GM12873 (cell line): ENCODE results near the gene ADAMTS13.

ENCODE experiments used
- TF ChIP-seq, protein P1 (sequence below): IDR thresholded peaks from 2 replicates; pipeline ENCODE4 v1.5.1; 2012; ENCODE audit warnings: low read depth, mild to moderate bottlenecking, moderate library complexity, low read length, control low read depth; ENCODE audit not compliant: insufficient read depth; ENCODE audit errors: missing control alignments

The ADAMTS13 gene

DNA sequence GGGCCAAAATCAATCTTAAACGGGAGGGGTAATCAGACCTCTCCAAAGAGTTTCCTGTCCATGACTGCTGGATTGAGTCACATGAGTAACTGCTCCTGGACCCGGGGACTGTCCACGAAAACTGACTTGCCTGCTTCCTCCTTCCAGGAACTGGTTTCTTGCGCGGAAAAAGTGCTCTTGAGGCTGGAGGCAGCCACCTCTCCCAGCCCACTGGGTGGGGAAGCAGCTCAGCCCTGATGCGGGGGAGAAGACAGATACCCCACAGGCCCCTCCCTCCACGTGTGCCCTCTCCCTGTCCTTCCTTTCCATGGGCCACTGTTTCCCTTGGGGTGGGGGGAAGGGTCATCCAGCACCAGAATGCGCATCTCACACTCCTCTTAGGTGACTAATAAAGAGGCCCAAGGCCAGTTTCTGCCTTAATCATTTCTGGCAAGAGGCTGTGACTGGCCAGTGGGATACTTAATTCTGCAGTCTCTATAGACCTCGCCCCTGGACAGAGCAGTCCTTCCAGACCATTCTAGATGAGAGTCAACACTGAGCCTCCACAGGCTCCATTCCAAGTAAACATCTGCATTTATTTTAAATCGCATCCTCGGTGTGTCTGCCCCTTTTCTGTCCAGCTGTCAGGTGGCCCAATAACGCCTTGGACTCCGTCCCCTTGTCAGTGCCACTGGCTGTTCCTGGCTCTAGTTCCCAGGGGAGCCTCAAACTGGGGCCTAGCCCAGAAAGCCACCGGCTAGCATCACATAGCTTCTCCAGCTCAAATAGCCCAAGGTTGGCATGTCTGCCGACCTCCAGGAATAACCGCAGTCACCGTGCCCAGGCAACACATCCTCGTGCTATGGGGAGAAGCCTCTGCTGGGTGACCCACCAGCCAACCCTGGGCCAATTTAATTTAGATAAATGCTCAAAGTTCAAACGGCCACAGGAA, 16.4 kb upstream of the ADAMTS13 start:
- TF ChIP-seq, protein P1, sequence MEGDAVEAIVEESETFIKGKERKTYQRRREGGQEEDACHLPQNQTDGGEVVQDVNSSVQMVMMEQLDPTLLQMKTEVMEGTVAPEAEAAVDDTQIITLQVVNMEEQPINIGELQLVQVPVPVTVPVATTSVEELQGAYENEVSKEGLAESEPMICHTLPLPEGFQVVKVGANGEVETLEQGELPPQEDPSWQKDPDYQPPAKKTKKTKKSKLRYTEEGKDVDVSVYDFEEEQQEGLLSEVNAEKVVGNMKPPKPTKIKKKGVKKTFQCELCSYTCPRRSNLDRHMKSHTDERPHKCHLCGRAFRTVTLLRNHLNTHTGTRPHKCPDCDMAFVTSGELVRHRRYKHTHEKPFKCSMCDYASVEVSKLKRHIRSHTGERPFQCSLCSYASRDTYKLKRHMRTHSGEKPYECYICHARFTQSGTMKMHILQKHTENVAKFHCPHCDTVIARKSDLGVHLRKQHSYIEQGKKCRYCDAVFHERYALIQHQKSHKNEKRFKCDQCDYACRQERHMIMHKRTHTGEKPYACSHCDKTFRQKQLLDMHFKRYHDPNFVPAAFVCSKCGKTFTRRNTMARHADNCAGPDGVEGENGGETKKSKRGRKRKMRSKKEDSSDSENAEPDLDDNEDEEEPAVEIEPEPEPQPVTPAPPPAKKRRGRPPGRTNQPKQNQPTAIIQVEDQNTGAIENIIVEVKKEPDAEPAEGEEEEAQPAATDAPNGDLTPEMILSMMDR, result no peak

DNA sequence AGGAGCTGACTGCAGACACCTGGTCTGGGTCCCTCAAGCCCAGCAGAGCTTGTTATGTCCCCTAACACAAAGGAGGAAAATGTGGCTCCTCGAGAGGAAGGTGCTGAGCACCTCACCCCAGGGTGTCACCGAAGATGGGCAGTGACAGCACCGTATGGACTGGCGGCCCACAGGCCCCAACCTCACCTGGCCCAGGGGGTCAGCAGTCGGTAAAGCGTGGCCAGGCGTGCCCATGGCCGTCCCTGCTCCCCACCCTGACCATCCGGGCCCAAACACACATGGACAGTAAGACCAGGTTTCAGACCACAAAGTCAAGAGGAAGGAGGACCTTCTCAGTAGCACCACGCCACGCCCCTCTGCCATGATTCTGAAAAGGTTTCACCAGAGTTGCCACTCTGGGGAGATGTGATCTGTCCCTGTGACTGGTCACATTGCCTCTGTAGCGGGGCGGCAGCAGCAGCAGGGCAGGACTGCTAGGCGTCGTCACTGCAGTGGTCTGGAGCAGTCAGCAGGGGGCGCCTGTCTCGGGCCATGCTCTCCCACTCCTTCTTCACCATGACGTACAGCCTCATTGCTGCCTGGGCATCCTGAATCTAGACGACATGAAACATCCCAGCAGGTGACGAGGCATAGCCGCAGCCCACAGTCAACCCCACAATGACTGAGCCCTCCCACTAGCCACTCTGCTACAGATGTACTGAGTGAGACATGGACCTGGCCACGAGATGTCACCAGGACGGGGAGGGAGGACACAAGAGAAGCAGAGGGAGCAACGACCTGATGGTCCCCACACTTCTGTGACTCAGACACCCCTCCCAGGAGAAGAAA, 15.5 kb upstream of the ADAMTS13 start:
- TF ChIP-seq, protein P1, result peak; percentile 97

DNA sequence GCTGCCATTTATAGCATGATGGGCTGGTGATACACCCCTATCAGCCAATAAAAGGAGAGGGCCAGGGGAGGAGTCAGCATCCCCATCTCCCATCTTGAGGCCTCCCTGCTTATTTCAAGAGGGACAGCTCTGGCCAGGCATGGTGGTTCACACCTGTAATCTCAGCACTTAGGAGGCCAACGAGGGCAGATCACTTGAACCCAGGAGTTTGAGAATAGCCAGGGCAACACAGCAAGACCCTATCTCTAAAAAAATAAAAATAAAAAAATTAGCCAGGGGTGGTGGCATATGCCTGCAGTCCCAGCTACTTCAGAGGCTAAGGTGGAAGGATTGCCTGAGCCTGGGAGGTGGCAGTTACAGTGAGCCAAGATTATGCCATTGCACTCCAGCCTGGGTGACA, 14.1 kb upstream of the ADAMTS13 start:
- TF ChIP-seq, protein P1, result no peak

DNA sequence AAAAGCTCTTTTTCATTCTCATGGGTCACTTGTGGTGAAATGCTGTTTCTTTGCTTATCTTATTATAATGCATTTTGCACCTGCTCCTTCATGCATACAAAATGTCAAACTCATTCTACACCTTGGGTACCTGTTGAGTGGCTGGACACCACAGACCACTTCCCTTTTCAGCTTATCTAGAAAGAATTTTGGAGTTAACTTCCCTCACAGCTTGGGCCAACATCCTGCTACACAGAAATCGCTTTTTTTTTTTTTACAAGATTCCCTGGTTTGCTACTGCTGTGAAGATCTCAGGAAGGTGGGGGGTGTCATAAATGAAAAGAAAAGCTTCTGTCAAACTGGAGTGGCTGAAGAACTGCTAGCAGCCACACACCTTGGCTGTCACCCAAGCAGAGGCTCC, 7.0 kb upstream of the ADAMTS13 start:
- TF ChIP-seq, protein P1, result no peak

DNA sequence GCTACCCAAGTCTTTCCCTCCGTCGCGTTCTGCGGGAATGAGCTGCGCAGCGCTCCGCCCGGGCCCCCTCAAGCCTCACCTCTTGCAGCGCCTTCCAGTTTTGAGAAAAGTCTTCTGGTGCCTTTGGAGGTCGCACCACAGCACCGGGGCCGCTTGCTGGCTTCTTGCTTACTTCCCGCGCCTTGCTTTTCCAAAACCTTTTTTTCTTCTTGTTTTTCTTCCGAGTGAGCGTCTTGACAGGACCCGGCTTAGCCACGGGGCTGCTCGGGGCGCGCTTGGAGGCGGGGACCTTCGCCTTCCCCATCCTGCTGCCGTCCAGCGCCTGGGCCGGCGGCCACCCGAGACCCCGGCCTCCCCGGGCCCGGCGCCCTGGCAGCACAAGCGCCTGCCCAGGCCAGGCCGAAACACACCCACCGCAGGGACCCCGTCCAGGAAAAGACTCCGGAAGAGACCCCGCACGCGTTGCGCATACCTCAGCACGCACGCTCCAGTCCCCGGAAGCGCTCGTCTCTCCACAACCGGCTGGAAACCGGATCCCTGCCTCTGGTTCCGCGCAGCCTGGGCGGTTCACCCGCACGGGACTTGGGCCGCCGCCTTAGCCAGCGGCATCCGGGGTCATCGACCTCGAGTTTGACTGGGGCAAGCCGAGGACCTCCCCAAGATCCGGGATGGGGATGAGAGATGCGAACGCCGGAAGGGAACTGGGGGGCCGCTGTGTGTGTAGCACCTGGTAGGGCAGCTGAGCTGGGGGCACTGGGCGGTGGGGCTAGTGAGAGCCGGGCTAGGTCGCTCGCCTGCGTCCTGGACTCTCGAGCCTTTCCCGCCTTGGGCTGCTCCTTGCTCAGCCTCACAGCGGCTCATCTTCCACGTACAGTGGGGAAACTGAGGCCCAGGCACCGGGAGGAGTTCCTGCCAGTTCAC, 4.4 kb upstream of the ADAMTS13 start, which contains the start of gene REXO4:
TSS of gene REXO4 (minus strand) at position 470 of the 921 bp plus-strand sequence. CDS start at position 304, 166 bp downstream.
- TF ChIP-seq, protein P1, result no peak

DNA sequence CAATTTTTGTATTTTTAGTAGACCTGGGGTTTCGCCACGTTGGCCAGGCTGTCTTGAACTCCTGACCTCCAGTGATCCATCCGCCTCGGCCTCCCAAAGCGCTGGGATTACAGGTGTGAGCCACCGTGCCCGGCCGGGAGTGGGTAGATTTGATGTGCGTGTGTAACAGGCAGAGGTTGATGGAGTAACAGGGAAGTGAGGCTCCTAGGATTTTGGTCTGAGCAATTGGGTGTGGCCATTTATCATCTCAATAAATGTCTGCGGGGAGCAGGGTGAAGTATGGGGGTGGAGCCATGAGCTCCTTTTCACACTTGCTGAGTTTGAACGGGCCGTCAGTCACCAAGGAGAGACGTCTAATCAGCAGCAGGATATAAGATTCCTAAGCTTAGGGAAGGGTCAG, 3.2 kb upstream of the ADAMTS13 start:
- TF ChIP-seq, protein P1, result no peak

DNA sequence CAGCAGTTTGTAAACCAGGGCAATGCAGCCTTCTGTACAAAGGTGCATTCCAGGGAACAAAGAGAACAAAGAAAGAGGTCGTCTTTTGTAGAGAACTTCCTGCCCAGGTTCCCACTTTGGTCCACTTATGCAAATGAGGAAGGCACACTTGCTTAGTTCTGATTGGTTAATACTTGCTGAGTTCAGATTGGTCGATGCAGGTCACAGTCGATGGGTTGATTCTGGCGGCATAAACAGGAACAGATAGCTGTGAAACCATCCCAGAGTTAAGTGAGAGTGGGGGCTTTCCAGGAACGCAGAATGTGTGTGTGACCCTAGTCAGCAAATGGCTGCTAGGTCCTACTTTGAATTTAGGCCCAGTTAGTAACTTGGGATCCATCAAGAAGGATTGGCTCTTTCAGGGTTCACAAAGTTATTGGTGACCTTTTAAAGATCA, 1.8 kb upstream of the ADAMTS13 start:
- TF ChIP-seq, protein P1, result no peak
